GM23338 (cell line): ENCODE data around the gene DPF3.

Source experiments
- CTCF ChIP-seq, 2 experiments: fragments of 200-600 bp in 1 of 2; sonication (generic) in 1 of 2; conservative IDR thresholded peaks; 2 replicates each; pipeline versions ENCODE4 v1.5.1 to v1.6.1; 2016 to 2017; ENCODE audit warnings: antibody characterized with exemption in 2 of 2, low read depth in 2 of 2, mild to moderate bottlenecking in 2 of 2, moderate library complexity in 1 of 2
- EZH2 ChIP-seq: fragments of 200-600 bp; sonication (generic); IDR thresholded peaks from one replicate; pipeline ENCODE4 v1.8.0; 2017; ENCODE audit warnings: antibody characterized with exemption, mild to moderate bottlenecking, low read depth; ENCODE audit not compliant: unreplicated experiment
- EZH2phosphoT487 ChIP-seq: fragments of 200-600 bp; sonication (generic); IDR thresholded peaks from one replicate; pipeline ENCODE4 v1.8.1; 2018; ENCODE audit warnings: antibody characterized with exemption; ENCODE audit not compliant: unreplicated experiment
- POLR2AphosphoS5 ChIP-seq: IDR thresholded peaks from 2 replicates; pipeline ENCODE4 v1.6.1; 2016; ENCODE audit warnings: antibody characterized with exemption, low read depth
- REST ChIP-seq: IDR thresholded peaks from one replicate; pipeline ENCODE4 v1.6.1; 2018; ENCODE audit warnings: antibody characterized with exemption; ENCODE audit not compliant: unreplicated experiment

- no peak for TF ChIP-seq EZH2
- no peak for TF ChIP-seq CTCF (conservative IDR thresholded peaks at IDR 0.05; ENCODE audit: low read depth in 2 of 2)
- no peak for TF ChIP-seq POLR2AphosphoS5
- no peak for TF ChIP-seq REST
- TF ChIP-seq EZH2phosphoT487, result no peak
Observed at GRCh38 chr14:72619111-72619571, 274.8 kb downstream of the DPF3 start.
